GM18499 (cell line): ENCODE data around the gene TMEM233.

ENCODE experiments used
- ATAC-seq: cut with Tn5 transposase; IDR thresholded peaks from one replicate; pipeline ENCODE4 v1.9.1; 2021; ENCODE audit warnings: moderate number of reproducible peaks; ENCODE audit not compliant: insufficient read depth, unreplicated experiment

TMEM233 gene

DNA sequence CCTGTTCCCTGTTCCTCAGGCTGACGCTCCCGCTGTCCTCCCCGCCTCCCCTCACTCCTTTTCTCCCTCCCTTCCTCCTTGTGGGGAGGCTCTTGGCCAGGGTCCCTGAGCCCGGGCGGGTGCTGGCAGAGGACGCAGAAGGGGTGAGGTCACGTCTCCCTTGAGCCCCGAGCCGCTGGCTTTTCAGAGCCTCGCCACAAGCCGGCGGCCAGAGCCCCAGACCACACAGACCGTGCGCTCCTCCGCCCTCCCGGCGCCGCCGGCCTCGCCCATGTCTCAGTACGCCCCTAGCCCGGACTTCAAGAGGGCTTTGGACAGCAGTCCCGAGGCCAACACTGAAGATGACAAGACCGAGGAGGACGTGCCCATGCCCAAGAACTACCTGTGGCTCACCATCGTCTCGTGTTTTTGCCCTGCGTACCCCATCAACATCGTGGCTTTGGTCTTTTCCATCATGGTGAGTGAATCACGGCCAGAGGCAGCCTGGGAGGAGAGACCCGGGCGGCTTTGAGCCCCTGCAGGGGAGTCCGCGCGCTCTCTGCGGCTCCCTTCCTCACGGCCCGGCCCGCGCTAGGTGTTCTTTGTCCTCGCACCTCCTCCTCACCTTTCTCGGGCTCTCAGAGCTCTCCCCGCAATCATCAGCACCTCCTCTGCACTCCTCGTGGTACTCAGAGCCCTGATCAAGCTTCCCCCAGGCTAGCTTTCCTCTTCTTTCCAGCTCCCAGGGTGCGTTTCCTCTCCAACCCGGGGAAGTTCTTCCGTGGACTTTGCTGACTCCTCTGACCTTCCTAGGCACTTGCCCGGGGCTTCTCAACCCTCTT, at the start of gene TMEM233:
Gene TMEM233 (plus strand): TSS at position 197 of the 821 bp plus-strand sequence. CDS start 75 bp downstream, at position 272.
- ATAC-seq = no peak

DNA sequence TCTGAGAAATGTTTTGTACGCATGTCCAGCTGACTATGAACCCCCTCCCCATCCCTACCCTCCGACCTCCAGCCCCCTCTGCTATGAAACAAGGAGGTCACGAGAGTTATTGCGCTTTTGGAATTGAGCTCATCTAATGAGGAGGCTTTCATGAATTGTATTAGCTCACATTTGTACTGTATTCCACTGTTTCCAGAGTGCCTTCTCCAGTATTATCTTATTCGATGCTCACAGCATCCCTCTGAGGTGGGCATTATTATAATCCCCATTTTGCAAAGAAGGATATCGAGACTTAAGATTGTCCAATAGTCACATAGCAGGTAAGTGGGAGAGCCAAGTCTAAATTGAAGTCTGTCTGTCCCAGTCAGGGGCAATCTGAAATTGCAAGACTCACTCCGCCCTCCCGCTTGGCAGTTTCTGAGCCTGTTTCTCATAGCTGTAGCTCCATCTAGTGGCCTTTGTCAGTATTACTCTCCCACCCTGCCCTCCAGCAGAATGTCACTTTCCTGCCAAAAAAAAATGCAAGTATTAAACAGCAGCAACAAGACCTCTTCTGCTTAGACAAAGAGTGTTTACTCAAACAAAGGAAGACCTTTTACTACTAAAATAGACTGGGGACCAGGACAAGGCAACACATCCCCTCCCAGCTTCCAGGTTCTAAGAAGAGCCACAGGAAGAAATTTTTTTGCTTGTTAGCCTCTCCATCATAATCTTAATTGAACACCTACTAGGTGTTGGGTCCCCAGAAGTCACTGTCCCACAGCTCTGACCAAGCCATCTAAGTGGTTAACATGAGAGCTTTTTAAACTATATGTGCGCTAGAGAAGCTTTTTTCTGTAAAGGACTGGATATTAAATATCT, 48.6 kb upstream of the TMEM233 start:
- ATAC-seq = no peak

DNA sequence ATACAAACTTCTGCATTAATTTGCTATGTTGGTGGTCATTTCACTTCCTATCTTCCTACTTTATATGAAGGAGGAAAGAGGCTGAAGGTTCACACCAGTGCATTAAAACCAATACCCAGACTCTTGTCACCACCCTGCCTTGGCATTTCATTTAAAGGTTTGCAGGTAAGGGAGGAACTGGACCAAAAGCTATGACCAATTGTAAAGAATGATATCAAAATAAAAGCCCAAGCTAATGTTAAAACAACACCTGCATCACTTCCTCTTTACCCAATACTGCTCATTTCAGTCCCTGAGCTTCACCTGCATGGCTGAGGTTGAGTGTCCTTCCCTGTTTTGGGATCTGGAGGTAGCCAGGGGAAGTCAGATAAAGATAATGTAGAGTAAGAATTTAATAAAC, 47.2 kb upstream of the TMEM233 start:
- no peak for ATAC-seq

DNA sequence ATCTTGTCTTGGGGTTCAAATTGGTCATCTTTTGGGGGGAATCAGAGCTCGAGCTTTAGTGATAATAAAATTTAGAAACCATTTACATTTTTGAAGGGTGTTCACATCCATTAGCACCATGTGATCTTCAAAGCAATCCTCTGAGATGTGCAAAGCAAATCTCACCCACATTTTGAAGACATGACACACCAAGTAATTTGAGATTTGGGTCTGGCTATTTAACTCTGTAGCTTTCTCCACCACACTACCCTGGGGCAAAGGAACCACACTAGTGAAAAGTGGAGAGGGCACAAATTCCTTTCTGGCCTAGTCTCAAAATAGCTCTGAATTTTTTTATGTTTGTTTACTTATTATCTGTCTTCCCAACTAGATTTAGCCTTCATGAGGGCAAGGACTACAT, 46.6 kb upstream of the TMEM233 start:
- ATAC-seq = no peak

DNA sequence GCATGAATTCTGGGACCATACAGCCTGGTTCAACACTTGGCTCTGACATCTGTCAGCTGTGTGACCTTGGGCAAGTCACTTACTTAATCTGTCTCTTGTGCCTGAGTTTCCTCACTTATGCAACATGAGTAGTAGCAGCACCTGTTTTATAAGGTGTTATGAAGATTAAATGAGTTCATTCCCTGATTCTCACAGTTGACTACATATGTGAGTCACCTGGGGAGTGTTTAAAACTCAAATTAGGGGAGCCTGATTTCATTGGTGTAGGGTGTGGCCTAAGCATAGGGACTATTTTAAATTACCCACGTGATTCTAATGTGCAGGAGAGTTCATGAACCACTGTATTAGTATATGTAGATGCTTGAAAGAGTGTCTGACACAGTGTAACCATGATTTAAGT, 36.7 kb upstream of the TMEM233 start:
- no peak for ATAC-seq

DNA sequence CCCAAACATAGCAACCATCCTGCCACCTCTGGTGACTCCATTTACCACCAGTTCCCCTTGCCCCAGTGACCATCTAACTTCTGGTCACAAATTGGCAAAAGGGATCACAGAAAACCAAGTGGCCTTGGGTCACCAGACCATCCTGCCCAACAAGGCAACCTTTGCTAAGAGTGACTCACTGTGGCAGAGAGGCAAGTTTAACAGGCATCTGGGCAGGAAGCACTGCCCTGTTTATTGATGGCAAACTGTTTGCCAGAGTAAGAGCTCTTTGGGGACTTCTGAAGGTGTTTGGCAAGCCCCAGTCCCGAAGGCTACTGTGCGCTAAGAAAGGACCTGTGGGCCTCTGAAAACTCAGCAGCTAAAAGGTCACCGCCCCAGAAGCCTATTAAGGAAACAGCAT, 28.2 kb upstream of the TMEM233 start:
- ATAC-seq = no peak

DNA sequence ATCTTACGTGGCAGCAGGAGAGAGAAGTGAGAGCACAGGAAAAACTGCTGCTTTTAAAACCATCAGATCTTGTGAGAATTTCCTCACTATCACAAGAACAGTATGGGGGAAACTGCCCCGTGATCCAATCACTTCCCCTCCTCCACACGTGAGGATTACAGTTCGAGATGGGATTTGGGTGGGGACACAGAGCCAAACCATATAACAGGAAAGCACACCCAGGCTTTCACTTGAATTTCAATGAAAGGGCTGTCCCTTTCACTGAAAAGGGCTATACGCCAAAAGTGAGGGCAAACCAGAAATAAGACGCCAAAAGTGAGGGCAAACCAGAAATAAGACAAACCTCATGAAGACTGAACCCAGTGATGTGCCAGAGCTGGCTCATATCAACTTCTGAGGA, 22.8 kb upstream of the TMEM233 start:
- no peak for ATAC-seq

DNA sequence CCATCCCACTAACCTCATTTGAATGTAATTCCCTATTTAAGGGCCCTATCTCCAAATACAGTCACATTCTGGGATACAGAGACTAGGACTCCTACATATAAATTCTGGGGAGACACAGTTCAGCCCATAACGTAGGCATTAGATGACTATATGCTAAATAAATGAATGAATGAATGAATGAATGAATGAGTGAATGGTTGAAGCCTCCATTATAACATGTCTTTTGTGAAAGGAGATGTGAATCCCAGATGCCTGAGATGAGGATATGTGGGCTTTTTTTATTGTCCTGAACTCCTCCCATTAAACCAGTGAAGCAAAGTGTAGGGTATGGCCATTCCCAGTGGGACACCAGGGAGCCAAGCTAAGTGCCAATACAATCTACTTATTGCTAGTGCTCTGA, 20.5 kb upstream of the TMEM233 start:
- no peak for ATAC-seq

DNA sequence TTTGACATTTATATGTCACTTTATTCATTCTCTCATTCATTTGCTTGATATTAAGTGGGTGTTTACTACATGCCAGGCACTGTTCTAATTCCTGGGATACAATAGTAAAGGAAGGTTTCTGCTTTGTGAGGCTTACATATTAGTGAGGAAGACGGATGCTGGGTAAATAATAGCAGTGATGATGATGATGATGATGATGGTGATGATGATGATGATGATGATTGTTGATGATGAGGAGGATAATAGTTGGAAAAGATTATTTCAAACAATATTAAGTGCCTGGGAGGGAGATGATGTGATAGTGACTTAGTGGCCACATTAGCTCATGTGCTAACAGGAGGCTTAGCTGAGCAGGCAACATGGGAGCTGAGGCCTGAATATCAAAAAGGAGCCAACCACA, 19.3 kb upstream of the TMEM233 start:
- ATAC-seq = no peak

DNA sequence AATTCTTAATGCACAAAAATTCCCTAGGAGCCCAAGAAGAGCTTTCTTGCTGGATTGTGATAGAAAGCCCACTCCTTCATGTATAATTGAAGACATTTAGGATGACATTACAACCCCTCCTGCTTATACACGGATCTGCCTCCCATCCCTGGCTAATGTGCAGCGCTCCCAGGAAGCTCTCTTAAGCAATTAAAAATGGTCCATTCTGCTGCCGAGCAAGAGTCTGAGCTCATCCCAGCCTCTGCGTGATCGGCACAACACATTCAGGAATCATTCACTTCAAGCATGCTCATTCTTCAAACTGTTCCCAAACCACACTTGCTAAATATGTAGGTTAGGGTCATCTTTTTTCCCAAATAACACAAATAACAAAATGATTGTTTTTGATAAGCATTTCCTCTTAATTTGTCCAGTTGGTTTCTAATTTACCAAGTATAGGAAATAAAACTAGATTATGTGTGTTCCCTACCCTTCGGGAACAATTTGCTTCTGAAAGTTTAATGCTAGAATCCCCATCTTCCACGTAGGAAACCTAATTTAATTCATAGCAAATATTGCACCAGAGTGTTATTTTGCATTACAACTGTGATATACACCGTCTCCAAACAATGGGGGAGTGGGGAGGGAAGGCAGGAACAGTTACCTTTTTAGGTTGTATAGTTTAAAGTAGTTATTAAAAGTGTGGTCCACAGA, 17.3 kb upstream of the TMEM233 start:
- ATAC-seq = no peak

DNA sequence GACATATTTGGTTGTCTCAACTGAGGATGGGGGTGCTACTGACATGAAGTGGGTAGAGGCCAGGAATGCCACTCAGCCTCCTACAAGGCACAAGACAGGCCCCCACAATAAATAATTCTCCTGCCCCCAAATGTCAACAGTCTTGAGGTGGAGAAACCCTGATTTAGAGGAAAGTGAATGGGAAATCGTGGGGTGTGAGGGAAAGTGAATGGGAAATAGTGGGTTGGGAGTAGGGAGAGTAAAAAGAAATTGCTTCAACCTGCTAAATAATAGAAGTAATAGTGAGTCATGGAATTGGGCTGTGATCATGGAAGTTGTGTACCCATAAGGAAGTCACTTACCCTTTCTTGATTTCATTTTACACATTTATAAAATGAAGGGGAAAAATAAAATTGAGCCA, 16.7 kb upstream of the TMEM233 start:
- no peak for ATAC-seq

DNA sequence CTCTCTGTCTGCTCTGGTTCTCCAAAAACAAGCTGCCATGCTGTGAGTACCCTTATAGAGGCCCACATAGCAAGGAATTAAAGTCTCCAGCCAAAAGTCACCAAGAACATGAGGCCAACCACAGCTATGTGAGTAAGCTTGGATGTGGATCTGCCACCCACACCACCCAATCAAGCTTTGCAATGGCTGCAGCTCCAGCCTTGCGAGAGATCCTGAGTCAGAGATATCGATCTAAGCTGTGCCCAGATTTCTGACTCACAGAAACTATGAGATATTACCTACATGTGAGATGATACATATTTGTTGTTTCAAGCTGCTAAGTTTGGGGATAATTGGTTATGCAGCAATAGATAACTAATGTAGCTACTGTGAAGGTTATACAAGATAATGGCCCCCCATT, 15.5 kb upstream of the TMEM233 start:
- ATAC-seq = no peak

DNA sequence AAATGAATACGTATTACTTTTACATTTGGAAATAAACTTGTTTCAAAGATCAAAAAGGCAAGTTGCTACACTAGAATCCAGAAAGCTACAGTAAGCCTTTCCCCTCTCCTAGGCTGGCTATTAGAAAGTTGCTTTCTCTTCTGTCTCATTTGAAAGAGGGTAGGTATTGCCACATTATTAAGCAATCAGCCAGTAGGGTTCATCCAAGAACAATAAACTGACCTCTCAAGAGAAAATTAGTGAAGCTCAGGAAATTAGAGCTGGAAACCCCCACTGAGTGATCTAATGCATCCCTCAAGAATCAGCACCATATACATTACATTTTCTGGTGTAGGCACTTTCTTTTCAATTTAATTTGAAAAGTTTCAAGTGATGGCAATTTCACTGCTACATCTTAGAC, 4.5 kb upstream of the TMEM233 start:
- no peak for ATAC-seq

DNA sequence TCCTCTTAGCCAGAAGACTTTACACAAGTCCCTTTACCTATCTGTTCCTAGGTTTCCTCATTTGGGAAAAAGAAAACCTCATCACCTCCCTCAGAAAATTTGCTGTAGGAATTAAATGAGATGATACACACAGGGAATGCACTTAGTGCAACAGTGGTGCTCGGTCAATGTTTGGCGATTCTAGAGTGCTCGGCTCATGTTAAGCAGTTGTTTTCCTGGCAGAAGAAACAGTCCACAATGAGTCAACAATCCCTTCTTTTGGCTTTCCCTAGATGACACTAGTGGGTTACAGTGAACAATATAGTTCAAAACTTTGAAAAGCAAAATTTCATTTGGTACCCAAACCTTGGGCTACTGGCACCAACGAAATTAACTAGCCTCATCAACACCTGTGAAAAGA, 3.9 kb upstream of the TMEM233 start:
- no peak for ATAC-seq

DNA sequence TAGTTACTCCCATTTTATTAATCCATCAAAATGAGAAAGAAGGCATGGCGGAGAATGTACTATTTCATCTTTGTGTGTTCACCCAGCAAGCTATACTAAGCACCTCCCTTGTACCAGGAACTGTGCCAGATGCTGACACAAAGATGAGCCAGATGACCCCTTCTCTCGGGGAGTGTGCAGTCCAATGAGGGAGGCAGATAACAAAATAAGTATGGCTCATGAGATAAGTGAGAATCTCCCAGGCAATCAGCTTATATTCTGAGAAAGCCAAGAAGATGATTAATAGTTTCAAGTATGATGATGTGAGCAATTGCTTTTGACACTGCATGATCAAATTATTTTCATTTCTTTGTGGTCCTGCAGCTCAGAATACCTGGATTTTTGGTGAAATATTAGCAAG, 1.3 kb upstream of the TMEM233 start:
- ATAC-seq = no peak

DNA sequence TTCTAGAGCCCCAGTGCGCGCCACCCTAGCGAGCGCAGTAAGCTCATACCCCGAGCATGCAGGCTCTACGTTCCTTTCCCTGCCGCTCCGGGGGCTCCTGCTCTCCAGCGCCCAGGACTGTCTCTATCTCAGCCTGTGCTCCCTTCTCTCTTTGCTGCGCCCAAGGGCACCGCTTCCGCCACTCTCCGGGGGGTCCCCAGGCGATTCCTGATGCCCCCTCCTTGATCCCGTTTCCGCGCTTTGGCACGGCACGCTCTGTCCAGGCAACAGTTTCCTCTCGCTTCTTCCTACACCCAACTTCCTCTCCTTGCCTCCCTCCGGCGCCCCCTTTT, 791 bp downstream of the TMEM233 start:
- ATAC-seq = no peak

DNA sequence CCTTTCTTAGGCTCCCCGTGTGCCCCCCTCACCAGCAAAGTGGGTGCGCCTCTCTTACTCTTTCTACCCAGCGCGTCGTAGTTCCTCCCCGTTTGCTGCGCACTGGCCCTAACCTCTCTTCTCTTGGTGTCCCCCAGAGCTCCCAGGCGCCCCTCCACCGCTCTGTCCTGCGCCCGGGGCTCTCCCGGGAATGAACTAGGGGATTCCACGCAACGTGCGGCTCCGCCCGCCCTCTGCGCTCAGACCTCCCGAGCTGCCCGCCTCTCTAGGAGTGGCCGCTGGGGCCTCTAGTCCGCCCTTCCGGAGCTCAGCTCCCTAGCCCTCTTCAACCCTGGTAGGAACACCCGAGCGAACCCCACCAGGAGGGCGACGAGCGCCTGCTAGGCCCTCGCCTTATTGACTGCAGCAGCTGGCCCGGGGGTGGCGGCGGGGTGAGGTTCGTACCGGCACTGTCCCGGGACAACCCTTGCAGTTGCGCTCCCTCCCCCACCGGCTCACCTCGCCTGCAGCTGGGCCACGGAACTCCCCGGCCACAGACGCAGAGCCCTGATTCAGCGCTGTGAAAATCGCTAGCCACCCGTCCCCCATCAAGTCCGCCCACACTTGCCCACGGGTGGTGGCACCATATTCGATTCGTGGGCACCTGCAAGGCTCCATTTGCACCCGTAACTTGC, 1.3 kb downstream of the TMEM233 start:
- ATAC-seq = no peak

DNA sequence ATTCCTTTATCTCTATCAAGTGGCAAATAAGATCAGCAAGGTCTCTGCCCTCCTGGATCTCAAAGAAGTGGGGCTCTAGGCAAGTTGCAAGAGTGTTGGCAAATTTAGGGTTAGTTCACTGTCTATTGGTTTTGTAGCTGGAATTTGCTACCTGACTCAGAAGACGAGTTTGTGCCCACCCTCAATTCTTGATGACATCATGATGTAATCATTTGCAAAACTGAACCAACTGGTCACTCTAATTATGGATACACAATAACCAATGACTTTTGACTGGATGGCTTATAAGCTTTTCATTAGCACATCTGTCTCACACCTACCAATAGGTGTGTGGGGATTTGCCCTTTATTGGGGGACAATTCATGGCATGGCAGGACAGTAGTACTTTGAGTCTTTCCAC, 4.6 kb downstream of the TMEM233 start:
- no peak for ATAC-seq

DNA sequence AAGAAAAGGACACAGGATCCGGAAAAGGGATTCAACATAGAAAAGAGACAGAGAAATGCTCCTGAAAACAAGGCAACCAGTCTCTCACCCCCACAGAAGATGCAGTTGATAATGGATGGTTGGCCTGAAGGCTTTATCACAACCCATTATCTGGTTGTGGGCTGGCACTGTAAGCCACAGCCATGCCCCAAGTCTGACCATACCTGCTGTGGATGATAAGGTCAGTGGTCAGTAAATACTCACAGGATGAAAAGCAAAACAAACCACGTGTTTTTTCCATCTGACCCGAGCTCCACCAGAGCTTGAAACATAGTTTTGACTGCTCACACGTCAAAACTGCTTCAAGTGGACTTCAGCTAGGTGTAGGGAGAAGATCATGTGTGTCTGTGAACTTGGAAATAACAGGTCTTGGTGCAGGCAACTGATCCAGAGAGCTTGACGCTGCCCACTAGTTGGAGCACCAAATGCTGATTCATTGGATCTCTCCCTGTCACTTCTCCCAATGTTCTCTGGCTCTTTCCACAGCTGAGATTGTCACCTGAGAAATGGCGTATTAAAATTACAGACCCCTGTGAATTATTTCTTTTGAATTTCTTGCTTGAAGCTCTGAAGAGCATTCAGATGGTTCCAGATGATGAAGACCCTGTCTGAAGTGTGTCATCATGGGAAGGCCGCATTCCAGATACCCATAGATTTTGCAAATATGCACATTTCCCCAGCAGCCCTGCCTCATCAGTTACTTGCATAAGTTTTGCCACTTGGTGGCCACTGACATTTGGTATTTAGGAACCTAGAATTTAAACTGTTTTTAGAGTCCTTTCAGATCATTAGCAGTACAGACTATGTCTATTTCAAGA, 8.5 kb downstream of the TMEM233 start:
- no peak for ATAC-seq

DNA sequence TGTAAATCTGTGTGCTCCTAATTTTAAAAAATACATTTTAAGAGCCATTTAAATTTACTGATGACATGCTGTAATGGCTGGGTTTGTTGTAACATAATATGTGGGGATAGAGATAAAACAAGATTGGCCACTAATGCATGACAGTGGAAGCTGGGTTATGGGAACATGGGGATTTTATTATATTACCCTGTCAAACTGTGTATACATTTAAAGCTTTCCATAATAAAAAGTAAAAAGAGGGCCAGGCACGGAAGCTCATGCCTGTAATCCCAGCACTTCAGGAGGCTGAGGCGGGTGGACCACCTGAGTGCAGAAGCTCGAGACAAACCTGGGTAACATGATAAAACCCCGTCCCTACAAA, 9.1 kb downstream of the TMEM233 start:
- no peak for ATAC-seq
